NB4 (cell line): Measurements from ENCODE around the gene SCT.

Source experiments
- CTCF ChIP-seq: IDR thresholded peaks from one replicate; pipeline ENCODE4 v1.5.1; 2012; ENCODE audit warnings: low read depth, low read length
- MAX ChIP-seq: IDR thresholded peaks from 2 replicates; pipeline ENCODE4 v1.6.1; 2011; ENCODE audit warnings: low read depth, low read length
- POLR2A ChIP-seq: IDR thresholded peaks from 2 replicates; pipeline ENCODE4 v1.6.1; 2011; ENCODE audit warnings: mild to moderate bottlenecking; ENCODE audit not compliant: insufficient read length; ENCODE audit errors: extremely low read depth

GRCh38 chr11:586376-587316, 40.3 kb downstream of the SCT start:
- no peak for TF ChIP-seq CTCF
- TF ChIP-seq POLR2A, result no peak
- TF ChIP-seq MAX, result no peak
